Activated naive CD4-positive, alpha-beta T cell treated with anti-CD3 and anti-CD28 coated beads, Interleukin-2, amount 50 U/mL, for 72 hours (primary cell): ENCODE results near the gene ADGRL3. TPM values are rescaled to one million over a fixed set of nuclear protein-coding genes. Genes with fewer than 3 reads are reported as not detected.

Experiments used
- ATAC-seq, 2 donors: fragments of 150-1000 bp; cut with Tn5 transposase; 2 replicates each; pipeline ENCODE4 v1.10.0; 2021; ENCODE audit warnings: mild to moderate bottlenecking in 2 of 2, moderate library complexity in 2 of 2
- DNase-seq, 2 donors: peaks; one replicate each; pipeline ENCODE4 v3.0.0; 2021 to 2022; ENCODE audit warnings: low spot score in 2 of 2
- H3K27ac Mint-ChIP-seq, 2 donors: one replicate each; pipeline ENCODE4 v1.8.0; 2022; ENCODE audit warnings: mild to moderate bottlenecking in 2 of 2, mixed read lengths in 2 of 2
- H3K36me3 Mint-ChIP-seq, 2 donors: one replicate each; pipeline ENCODE4 v1.8.0; 2022; ENCODE audit warnings: mixed read lengths in 2 of 2
- H3K9me3 Mint-ChIP-seq, 2 donors: one replicate each; pipeline ENCODE4 v1.8.0; 2022; ENCODE audit warnings: mixed read lengths in 2 of 2
- total RNA-seq, 2 donors: library from RNA; stranded (reverse); gene quantifications; one replicate each; pipeline ENCODE4 v1.2.3, GENCODE V29; 2022

The ADGRL3 gene
- not detected for total RNA-seq

DNA sequence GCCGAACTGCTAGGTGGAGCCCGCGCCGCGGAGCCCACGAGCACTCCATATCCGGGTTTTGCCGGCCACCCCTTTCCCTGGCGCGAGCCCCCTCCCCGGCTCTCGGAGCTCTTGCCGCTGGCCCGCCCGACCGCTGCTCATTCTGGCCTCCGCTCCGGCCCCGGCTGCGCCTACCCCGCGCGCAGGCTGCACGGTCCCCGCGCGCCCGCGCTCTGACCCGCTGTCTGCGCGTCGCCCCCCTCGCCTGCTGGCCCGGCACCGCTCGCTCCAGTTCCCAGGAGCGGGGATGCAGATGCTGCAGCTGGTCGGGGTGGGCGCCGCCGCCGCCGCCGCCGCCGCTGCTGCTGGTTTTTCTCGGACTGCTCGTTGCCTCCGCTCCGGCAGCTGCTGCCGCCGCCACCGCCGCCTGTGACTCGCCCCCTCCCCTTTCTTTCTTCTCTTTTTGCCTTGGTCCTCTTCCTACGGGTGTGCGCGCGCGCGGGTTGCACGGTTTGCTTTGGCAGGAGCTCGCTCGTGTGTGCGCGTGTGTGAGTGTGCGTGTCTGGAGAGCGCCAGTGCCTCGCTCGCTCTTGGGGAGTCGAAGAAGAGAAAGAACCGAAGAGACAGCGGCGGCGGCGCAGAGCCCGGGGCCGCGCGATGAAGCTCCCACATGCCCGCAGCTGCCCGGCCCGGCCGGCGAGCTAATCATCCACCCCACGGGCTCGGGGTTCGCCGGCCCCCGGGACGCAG lies at the start of gene ADGRL3:
Gene ADGRL3 (plus strand): TSS at position 140 of the 729 bp plus-strand sequence.
- DNase-seq, result no peak
- peaks cover 0 to 10% of the 10 kb centered on the region in 2 donors for H3K9me3 Mint-ChIP-seq
- no peak for ATAC-seq
- H3K36me3 Mint-ChIP-seq, result peaks cover 9 to 23% of the 10 kb centered on the region in 2 donors
- H3K27ac Mint-ChIP-seq, result peak within 1 kb of the TSS in 1 of 2 donors; percentile 55

DNA sequence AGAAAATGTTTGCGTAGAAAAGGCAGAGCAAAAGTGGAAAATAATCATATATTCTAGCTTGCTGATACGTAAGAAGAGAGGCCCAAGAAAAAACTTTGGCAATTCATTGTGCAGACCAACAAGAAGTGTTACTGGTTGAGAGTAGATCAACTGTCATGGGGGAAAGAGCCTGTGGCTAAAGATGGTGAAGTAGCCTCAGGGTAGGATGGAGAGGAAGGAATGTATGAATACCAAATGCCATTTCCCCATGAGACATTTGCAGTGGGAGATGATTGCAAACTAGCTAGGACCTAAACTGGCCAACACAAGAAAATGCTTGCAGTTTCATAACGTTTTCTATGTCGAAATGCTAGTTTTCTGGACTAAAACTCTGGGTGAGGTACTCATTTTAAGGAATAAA lies 47.7 kb upstream of the ADGRL3 start:
- DNase-seq, result no peak
- peaks cover 10 to 17% of the 10 kb centered on the region in 2 donors for H3K9me3 Mint-ChIP-seq
- ATAC-seq, result no peak
- no peaks in the 10 kb centered on the region for H3K36me3 Mint-ChIP-seq
- no peak overlapping the region for H3K27ac Mint-ChIP-seq

GRCh38 chr4:61160478-61160877 lies 39.6 kb upstream of the ADGRL3 start:
- H3K36me3 Mint-ChIP-seq, result no peaks in the 10 kb centered on the region
- H3K27ac Mint-ChIP-seq, result no peak overlapping the region
- ATAC-seq, result no peak
- peaks cover 3 to 9% of the 10 kb centered on the region in 2 donors for H3K9me3 Mint-ChIP-seq
- no peak for DNase-seq

DNA sequence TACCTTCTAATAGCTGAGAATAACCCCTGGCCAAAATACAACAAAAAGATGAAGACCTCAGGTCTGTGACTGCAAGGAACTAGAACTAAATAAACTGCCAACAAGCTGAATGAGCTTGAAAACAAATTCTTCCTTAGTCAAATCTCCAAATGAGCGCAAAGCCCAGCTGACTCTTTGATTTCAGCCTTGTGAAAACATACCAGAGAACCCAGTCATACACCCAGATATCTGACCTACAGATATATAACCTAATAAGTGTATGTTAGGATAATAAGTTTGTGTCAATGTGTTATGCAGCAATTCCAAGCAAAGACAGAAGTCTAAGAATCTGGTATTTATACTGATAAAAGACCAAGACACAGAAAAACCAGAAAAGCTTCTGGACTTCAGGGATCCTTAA lies 38.0 kb upstream of the ADGRL3 start:
- Mint-ChIP-seq H3K9me3 (peaks cover 7 to 9% of the 10 kb centered on the region in 2 donors), H3K36me3 (no peaks in the 10 kb centered on the region), H3K27ac (no peak overlapping the region)
- ATAC-seq, result no peak
- no peak for DNase-seq

DNA sequence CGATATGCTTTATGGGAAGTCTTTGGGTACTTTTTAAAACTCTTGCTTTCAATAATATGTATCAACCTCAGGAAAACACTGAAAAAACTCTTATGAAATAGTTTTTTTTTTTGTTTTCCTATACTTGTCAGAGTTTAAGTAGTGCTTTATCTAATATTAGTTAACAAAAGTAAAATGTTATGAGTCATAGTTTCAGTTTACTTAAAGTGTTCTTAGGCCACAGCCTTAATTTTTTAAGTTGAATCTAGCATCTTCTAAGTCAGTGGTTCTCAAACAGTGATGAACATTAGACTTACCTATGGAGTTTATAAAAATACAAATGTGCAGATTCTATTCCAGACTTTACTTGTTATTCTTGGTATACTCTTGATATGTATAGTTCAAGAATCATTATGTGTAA lies 26.3 kb upstream of the ADGRL3 start:
- Mint-ChIP-seq H3K27ac (no peak overlapping the region), H3K36me3 (no peaks in the 10 kb centered on the region)
- DNase-seq, result no peak

DNA sequence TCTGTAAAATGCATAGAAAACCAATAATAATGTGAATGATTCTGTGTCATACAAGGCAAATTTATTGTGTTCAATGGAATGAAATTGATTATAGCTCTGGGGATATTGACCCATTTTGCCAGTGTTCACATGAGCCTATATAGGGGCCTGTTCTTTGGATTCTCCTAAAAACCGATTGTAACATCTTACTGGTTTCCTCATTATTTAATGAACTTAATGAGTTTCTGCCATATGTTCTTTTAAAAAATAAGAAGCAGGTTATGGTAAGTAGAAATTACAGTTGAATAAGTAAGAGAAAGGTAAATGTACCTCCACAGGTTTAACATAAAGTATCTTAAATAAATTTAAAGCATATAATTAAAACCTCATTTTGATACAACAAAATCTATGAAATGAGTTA lies 24.6 kb upstream of the ADGRL3 start:
- peaks cover 8% of the 10 kb centered on the region in 2 donors for H3K9me3 Mint-ChIP-seq
- no peaks in the 10 kb centered on the region for H3K36me3 Mint-ChIP-seq
- no peak for DNase-seq
- H3K27ac Mint-ChIP-seq, result no peak overlapping the region
- ATAC-seq, result no peak

More for the DNA sequence above, 26.3 kb upstream of the ADGRL3 start:
- H3K9me3 Mint-ChIP-seq, result peaks cover 6 to 10% of the 10 kb centered on the region in 2 donors
- ATAC-seq, result no peak

DNA sequence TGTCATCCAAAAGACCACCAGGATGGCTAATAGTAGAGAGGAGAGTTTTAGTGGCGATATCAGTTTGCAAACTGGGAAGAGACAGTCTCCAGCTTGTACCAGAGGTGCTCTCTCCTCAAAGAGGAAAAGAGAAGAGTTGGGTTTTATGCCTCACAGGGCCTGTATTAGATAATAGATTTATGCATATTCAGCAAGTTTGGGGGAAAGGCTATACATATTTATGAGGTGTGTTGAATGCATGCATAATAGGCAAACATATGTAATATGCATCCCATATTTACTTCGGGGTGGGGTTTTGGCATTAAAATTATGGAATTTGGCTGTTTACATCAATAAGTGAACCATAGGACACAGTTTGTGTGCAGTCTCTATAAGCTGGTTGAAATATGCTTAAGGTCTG lies 22.8 kb upstream of the ADGRL3 start:
- Mint-ChIP-seq H3K9me3 (peaks cover 8% of the 10 kb centered on the region in 2 donors), H3K36me3 (no peaks in the 10 kb centered on the region)
- no peak for ATAC-seq

GRCh38 chr4:61180405-61180804 lies 19.7 kb upstream of the ADGRL3 start:
- H3K27ac Mint-ChIP-seq, result no peak overlapping the region
- ATAC-seq, result no peak
- no peak for DNase-seq
- H3K36me3 Mint-ChIP-seq, result peaks cover 0 to 9% of the 10 kb centered on the region in 2 donors
- H3K9me3 Mint-ChIP-seq, result peaks cover 12 to 14% of the 10 kb centered on the region in 2 donors

More for the DNA sequence above, 22.8 kb upstream of the ADGRL3 start:
- no peak overlapping the region for H3K27ac Mint-ChIP-seq
- DNase-seq, result no peak

GRCh38 chr4:61182915-61183314 lies 17.2 kb upstream of the ADGRL3 start:
- no peak for DNase-seq
- H3K36me3 Mint-ChIP-seq, result peaks cover 0 to 9% of the 10 kb centered on the region in 2 donors
- ATAC-seq, result no peak
- H3K9me3 Mint-ChIP-seq, result peaks cover 12 to 14% of the 10 kb centered on the region in 2 donors
- no peak overlapping the region for H3K27ac Mint-ChIP-seq

DNA sequence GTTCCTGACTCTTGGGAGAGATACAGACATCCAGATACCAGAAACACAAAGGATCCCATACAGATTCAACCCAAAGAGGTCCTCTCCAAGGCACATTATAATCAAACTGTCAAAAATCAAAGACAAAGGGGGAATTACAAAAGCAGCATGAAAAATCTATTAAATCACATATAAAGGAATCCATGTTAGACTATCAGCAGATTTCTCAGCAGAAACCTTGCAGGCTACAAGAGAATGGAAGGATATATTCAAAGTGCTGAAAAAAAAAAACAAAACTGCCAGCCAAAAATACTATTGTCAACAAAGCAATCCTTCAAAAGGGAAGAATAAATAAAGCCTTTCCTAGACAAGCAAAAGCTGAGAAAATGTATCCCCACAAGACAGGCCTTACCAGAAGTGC lies 14.8 kb upstream of the ADGRL3 start:
- H3K9me3 Mint-ChIP-seq, result peaks cover 17 to 20% of the 10 kb centered on the region in 2 donors
- ATAC-seq, result no peak
- no peak for DNase-seq
- H3K36me3 Mint-ChIP-seq, result peaks cover 0 to 9% of the 10 kb centered on the region in 2 donors
- no peak overlapping the region for H3K27ac Mint-ChIP-seq

DNA sequence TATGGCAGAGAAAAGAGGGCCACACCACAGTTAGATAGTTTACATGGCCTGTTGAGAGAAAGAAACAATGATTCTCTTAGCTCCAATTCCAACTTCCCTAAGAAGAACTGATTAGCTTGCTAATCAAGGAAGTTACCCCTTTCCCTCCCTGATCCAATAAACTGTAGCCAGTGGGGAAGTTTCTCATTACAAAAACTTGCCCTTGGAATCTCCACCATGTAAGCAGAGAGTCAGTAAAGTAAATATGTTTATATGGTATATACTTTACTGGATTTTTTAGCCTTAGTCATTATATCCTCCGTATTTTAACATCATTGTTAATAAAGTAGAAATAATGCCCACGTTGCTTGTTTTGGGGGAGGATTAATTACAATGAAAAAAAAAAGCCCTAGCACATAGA lies 7.7 kb upstream of the ADGRL3 start:
- no peak overlapping the region for H3K27ac Mint-ChIP-seq
- H3K36me3 Mint-ChIP-seq, result no peaks in the 10 kb centered on the region
- ATAC-seq, result no peak
- H3K9me3 Mint-ChIP-seq, result peaks cover 20 to 31% of the 10 kb centered on the region in 2 donors
- no peak for DNase-seq

- DNase-seq (no peak), ATAC-seq (no peak)
- Mint-ChIP-seq H3K27ac (no peak overlapping the region), H3K9me3 (peaks cover 17 to 28% of the 10 kb centered on the region in 2 donors), H3K36me3 (no peaks in the 10 kb centered on the region)
These were observed 6.3 kb upstream of the ADGRL3 start for GRCh38 chr4:61193863-61194262.

GRCh38 chr4:61194571-61194970 lies 5.6 kb upstream of the ADGRL3 start:
- ATAC-seq (no peak), DNase-seq (no peak)
- Mint-ChIP-seq H3K9me3 (peaks cover 14 to 27% of the 10 kb centered on the region in 2 donors), H3K27ac (no peak overlapping the region), H3K36me3 (peaks cover 0 to 3% of the 10 kb centered on the region in 2 donors)

DNA sequence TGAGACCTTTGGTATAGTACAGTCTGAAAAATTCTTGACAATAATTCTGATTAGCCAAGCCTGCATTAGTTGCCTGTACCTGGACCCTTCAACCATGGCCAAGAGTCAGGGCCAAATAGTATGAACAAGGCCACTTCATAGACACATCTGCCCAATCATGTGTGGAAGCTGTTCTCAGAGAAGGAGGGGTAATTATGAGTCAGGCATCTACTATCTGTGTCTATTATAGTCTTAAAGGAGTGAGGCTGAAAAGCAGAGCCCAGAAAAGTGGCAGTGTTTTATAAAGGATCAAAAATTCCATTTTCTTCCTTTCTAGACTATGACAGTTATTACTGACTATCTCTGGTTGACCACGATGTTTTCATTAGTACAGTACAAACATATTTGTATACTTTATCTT lies 5.0 kb upstream of the ADGRL3 start:
- Mint-ChIP-seq H3K36me3 (peaks cover 0 to 6% of the 10 kb centered on the region in 2 donors), H3K27ac (no peak overlapping the region), H3K9me3 (peaks cover 8 to 23% of the 10 kb centered on the region in 2 donors)
- DNase-seq (no peak), ATAC-seq (no peak)

GRCh38 chr4:61198686-61199085 lies 1.4 kb upstream of the ADGRL3 start:
- no peak overlapping the region for H3K27ac Mint-ChIP-seq
- peaks cover 2 to 11% of the 10 kb centered on the region in 2 donors for H3K9me3 Mint-ChIP-seq
- no peak for ATAC-seq
- peaks cover 9 to 23% of the 10 kb centered on the region in 2 donors for H3K36me3 Mint-ChIP-seq
- DNase-seq, result no peak

GRCh38 chr4:61199873-61200186 lies 296 bp upstream of the ADGRL3 start:
- H3K27ac Mint-ChIP-seq, result no peak overlapping the region
- ATAC-seq, result no peak

DNA sequence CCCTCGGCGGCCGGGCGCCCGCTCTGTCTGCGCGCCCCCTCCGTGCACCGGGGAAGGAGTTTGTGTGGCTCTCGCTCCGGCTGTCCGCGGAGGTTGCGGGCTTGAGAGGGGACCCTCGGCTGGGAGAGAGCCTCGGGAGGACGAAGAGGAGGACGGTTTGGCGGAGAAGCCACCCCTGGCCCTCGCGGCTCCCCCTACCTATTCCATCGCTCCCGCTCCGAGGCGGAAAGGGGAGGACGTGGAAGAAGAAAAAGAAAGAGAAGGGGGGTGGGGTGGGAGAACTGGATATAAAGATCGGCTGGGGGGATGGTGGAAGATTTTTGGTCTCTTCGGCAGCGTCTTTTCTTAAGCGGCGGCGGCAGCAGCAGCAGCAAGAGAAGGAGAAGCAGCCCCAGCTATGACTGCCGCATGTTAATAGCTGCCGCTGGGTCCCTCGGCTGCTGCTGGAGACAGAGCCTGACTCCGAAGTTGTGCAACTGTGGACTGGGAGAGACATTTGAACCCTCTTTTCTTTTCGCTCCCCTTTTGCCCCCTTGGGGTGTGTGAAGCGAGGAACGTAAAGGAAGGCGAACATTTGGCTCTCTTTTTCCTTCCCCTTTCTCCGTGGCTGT lies 895 bp downstream of the ADGRL3 start:
- ATAC-seq, result no peak
- Mint-ChIP-seq H3K36me3 (peaks cover 9 to 23% of the 10 kb centered on the region in 2 donors), H3K27ac (peak overlapping the region in 1 of 2 donors; percentile 55), H3K9me3 (peaks cover 4 to 14% of the 10 kb centered on the region in 2 donors)
- DNase-seq, result peak in 1 of 2 donors; percentile 1

More at GRCh38 chr4:61199873-61200186, 296 bp upstream of the ADGRL3 start:
- no peak for DNase-seq
- Mint-ChIP-seq H3K9me3 (peaks cover 0 to 10% of the 10 kb centered on the region in 2 donors), H3K36me3 (peaks cover 9 to 23% of the 10 kb centered on the region in 2 donors)

GRCh38 chr4:61201561-61201960 lies 1.4 kb downstream of the ADGRL3 start:
- ATAC-seq (no peak), DNase-seq (no peak)
- H3K36me3 Mint-ChIP-seq, result peaks cover 9 to 23% of the 10 kb centered on the region in 2 donors
- H3K9me3 Mint-ChIP-seq, result peaks cover 5 to 11% of the 10 kb centered on the region in 2 donors
- no peak overlapping the region for H3K27ac Mint-ChIP-seq
